ENCODE data around the gene CLEC4A. TPM values are rescaled to one million over a fixed set of nuclear protein-coding genes. Genes with fewer than 3 reads are reported as not detected.

CLEC4A gene
- 0.29 TPM in 1 of 2 replicates, not detected in the other for total RNA-seq (ENCODE audit: low replicate concordance)
- long read RNA-seq = 0 reads

DNA sequence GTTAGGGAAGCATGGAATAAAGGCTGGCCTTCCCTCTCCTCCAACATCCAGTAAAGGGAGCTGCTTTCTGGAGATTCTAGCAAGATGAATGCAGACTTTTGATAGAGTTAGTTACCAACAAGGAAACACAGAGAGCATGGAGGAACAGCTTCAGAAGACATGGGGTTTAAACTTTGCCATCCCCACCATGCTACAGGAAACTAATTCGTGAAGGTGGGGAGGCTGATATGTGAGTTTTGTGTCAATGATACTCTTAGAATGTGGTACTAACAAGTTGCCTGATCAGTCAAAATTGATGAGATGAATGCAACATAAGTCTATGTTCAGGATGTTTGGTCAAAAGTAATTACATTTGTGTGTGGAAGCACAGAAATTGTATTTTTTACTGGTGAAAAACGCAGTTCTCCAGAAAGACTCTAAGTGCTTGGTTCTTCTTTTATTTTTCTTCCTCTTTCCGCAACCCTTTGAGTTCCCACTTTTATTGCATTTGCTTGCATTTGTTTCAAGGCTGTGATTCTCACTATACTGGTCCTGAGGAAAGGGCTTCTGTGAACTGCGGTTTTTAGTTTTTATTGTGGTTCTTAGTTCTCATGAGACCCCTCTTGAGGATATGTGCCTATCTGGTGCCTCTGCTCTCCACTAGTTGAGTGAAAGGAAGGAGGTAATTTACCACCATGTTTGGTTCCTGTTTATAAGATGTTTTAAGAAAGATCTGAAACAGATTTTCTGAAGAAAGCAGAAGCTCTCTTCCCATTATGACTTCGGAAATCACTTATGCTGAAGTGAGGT, at the start of gene CLEC4A:
Gene CLEC4A (plus strand): TSS at position 494 of the 789 bp plus-strand sequence. CDS start 262 bp downstream, at position 756.
- no peaks in the 10 kb centered on the region for H3K4me1 Mint-ChIP-seq (ENCODE audit: unreplicated experiment)
- TF ChIP-seq, protein P1, sequence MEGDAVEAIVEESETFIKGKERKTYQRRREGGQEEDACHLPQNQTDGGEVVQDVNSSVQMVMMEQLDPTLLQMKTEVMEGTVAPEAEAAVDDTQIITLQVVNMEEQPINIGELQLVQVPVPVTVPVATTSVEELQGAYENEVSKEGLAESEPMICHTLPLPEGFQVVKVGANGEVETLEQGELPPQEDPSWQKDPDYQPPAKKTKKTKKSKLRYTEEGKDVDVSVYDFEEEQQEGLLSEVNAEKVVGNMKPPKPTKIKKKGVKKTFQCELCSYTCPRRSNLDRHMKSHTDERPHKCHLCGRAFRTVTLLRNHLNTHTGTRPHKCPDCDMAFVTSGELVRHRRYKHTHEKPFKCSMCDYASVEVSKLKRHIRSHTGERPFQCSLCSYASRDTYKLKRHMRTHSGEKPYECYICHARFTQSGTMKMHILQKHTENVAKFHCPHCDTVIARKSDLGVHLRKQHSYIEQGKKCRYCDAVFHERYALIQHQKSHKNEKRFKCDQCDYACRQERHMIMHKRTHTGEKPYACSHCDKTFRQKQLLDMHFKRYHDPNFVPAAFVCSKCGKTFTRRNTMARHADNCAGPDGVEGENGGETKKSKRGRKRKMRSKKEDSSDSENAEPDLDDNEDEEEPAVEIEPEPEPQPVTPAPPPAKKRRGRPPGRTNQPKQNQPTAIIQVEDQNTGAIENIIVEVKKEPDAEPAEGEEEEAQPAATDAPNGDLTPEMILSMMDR (conservative IDR thresholded peaks at IDR 0.05) = no peak
- H3K36me3 Mint-ChIP-seq = peaks cover 13% of the 10 kb centered on the region
- H3K27me3 Mint-ChIP-seq = peaks cover 10% of the 10 kb centered on the region
- H3K9me3 Mint-ChIP-seq = no peaks in the 10 kb centered on the region
- DNase-seq (ENCODE audit: extremely low spot score, unreplicated experiment) = no peak
- no peak within 1 kb of the TSS for H3K27ac Mint-ChIP-seq
- no peak within 1 kb of the TSS for H3K4me3 Mint-ChIP-seq

DNA sequence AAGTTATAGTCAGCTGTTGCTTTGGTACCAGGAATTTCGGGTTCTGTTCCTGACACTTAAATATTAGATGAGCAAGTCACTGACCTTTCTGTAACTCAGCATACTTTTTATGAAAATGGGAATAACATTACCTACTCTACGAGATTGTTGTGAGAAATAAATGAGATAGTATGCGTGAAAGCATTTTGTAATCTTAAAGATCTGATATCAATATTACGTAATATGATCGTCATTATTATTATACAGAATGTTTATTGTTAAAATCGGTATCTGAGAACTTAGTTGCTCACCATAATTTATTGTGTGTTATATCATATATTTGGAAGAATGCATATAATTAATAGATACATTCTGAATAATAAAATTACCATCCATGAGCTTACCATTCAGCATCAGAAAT, 47.5 kb upstream of the CLEC4A start:
- DNase-seq (ENCODE audit: extremely low spot score, unreplicated experiment) = no peak
- Mint-ChIP-seq H3K27ac (no peak overlapping the region), H3K4me1 (ENCODE audit: unreplicated experiment) (no peaks in the 10 kb centered on the region), H3K9me3 (no peaks in the 10 kb centered on the region), H3K36me3 (no peaks in the 10 kb centered on the region), H3K27me3 (no peaks in the 10 kb centered on the region), H3K4me3 (no peak overlapping the region)
- TF ChIP-seq, protein P1 (conservative IDR thresholded peaks at IDR 0.05) = no peak

DNA sequence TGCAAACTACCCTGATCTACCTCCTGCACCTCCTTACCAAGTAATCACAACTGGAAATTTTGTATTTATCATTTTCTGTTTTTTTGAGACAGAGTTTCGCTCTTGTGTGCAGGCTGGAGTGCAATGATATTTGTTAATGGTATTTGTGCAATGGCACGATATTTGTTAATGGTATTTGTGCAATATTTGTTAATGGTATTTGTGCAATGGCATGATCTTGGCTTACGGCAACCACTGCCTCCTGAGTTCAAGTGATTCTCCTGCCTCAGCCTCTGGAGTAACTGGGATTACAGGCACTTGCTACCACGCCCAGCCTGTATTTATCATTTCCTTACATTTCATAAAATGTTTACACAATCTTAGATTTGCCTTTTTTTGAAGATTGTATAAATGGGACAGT, 47.1 kb upstream of the CLEC4A start:
- H3K27me3 Mint-ChIP-seq = no peaks in the 10 kb centered on the region
- H3K36me3 Mint-ChIP-seq = no peaks in the 10 kb centered on the region
- no peaks in the 10 kb centered on the region for H3K4me1 Mint-ChIP-seq (ENCODE audit: unreplicated experiment)
- H3K9me3 Mint-ChIP-seq = no peaks in the 10 kb centered on the region
- no peak overlapping the region for H3K4me3 Mint-ChIP-seq
- H3K27ac Mint-ChIP-seq = no peak overlapping the region
- TF ChIP-seq, protein P1 (conservative IDR thresholded peaks at IDR 0.05) = no peak
- no peak for DNase-seq (ENCODE audit: extremely low spot score, unreplicated experiment)

DNA sequence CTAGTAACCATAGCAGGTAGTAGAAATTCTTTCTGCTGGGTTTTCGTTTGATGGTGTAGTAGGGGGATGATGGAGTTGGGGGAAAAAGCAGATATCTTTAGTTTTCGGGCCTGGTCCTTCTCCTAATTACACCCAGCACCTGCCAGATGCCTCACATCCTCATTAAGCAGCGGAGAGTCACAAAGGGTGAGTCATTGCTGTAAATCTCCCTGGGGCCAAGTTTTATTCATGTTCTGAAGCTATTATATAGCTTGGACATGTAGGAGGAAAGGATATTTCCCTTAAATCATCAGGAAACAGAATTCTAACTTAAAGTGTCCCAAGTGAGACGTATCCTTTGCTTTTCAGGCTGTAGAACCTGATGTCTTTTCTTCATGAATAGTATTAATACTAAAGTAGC, 46.2 kb upstream of the CLEC4A start:
- no peak overlapping the region for H3K27ac Mint-ChIP-seq
- no peaks in the 10 kb centered on the region for H3K9me3 Mint-ChIP-seq
- no peaks in the 10 kb centered on the region for H3K4me1 Mint-ChIP-seq (ENCODE audit: unreplicated experiment)
- H3K36me3 Mint-ChIP-seq = no peaks in the 10 kb centered on the region
- TF ChIP-seq, protein P1 (conservative IDR thresholded peaks at IDR 0.05) = no peak
- H3K4me3 Mint-ChIP-seq = no peak overlapping the region
- no peaks in the 10 kb centered on the region for H3K27me3 Mint-ChIP-seq
- DNase-seq (ENCODE audit: extremely low spot score, unreplicated experiment) = no peak

DNA sequence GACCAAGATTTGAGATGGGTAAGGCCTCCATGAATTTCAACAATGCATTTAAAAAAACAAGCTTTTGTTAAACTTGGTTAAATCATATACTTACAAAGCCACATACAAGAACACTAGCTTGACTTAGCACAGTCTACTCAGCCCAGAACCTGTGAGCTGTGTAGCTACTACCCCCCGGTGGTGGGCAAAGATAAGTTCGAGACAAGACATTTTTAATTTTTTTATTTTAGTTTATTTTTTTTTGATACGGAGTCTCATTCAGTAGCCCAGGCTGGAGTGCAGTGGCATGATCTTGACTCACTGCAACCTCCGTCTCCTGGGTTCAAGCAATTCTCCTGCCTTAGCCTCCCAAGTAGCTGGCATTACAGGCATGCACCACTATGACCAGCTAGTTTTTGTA, 45.0 kb upstream of the CLEC4A start:
- no peak for DNase-seq (ENCODE audit: extremely low spot score, unreplicated experiment)
- Mint-ChIP-seq H3K4me1 (ENCODE audit: unreplicated experiment) (no peaks in the 10 kb centered on the region), H3K36me3 (no peaks in the 10 kb centered on the region), H3K27me3 (no peaks in the 10 kb centered on the region), H3K4me3 (no peak overlapping the region), H3K27ac (peak overlapping the region; percentile 0), H3K9me3 (no peaks in the 10 kb centered on the region)
- TF ChIP-seq, protein P1 (conservative IDR thresholded peaks at IDR 0.05) = peak; percentile 75
